ENCODE results near the gene KHDRBS1. TPM values are rescaled to one million over a fixed set of nuclear protein-coding genes. Genes with fewer than 3 reads are reported as not detected.

KHDRBS1 gene
- total RNA-seq, 1 experiment from 2014 or later: 267 TPM

- no peaks in the 10 kb centered on the region for H3K9me3 Mint-ChIP-seq
- TF ChIP-seq CTCF (conservative IDR thresholded peaks at IDR 0.05): no peak
- H3K9me3 ChIP-seq (ENCODE audit: control insufficient read depth, low read depth, low read length): no peaks in the 10 kb centered on the region
- no CpG with 5 or more reads among the region's 1 CpG for WGBS (ENCODE audit: extremely low coverage, insufficient read length, low lambda C conversion rate)
- H3K4ac ChIP-seq (ENCODE audit: low read depth, low read length): no peak overlapping the region
- no peaks in the 10 kb centered on the region for H3K23me2 ChIP-seq (ENCODE audit: insufficient read length, low read depth, low read length, poor library complexity, severe bottlenecking)
- H3K27me3 Mint-ChIP-seq (ENCODE audit: low read depth): peaks cover 5% of the 10 kb centered on the region
- H3K27ac ChIP-seq (ENCODE audit: insufficient read length, low read depth, low read length): no peak overlapping the region
- H4K8ac ChIP-seq (replicated peaks; ENCODE audit: insufficient read length, low read depth, low read length): no peak overlapping the region
- H3K79me2 ChIP-seq (ENCODE audit: insufficient read depth, low read length): no peaks in the 10 kb centered on the region
- H3K27me3 ChIP-seq (ENCODE audit: insufficient read depth, low read length): no peaks in the 10 kb centered on the region
- H4K20me1 ChIP-seq (ENCODE audit: control insufficient read depth, insufficient read depth, insufficient read length): no peaks in the 10 kb centered on the region
- H4K5ac ChIP-seq (ENCODE audit: insufficient read length, low read depth, low read length): no peak overlapping the region
- H3K4me1 ChIP-seq (ENCODE audit: insufficient read depth, low read length): no peaks in the 10 kb centered on the region
- no peak overlapping the region for H3K4me3 Mint-ChIP-seq
- H2BK20ac ChIP-seq (ENCODE audit: low read depth, low read length, poor library complexity, severe bottlenecking): no peak overlapping the region
- H3K27ac Mint-ChIP-seq: no peak overlapping the region
- no peak overlapping the region for H3T11ph ChIP-seq (ENCODE audit: low read length)
- H2BK5ac ChIP-seq (ENCODE audit: insufficient read length, low read length): no peak overlapping the region
- no peaks in the 10 kb centered on the region for H3K79me1 ChIP-seq (ENCODE audit: insufficient read depth, low read depth, low read length, poor library complexity, severe bottlenecking)
- no peak overlapping the region for H3K4me2 ChIP-seq (ENCODE audit: insufficient read depth, insufficient read length, low read length)
- H3K36me3 Mint-ChIP-seq (ENCODE audit: insufficient read depth in 1 of 3, low read depth in 3 of 3): no peaks in the 10 kb centered on the region; a peak in 1 of 7 replicates
- H3K9ac ChIP-seq (ENCODE audit: extremely low read depth, insufficient read length, low read length): no peak overlapping the region
- no peak overlapping the region for H3K23ac ChIP-seq (ENCODE audit: insufficient read length, low read depth, low read length)
- no peak overlapping the region for H4K91ac ChIP-seq (ENCODE audit: insufficient read length, low read depth, low read length)
- H3K4me1 Mint-ChIP-seq: peaks cover 9 to 11% of the 10 kb centered on the region in 2 experiments
- no peak overlapping the region for H3K56ac ChIP-seq (ENCODE audit: insufficient read length, low read depth, low read length)
- no peak overlapping the region for H3K18ac ChIP-seq (ENCODE audit: insufficient read length, low read depth, low read length)
- no peak overlapping the region for H2BK12ac ChIP-seq (ENCODE audit: insufficient read length, low read depth, low read length)
- H2AFZ ChIP-seq (ENCODE audit: low read length): no peak overlapping the region
- no peak for DNase-seq
- H2BK120ac ChIP-seq (ENCODE audit: low read depth, low read length, poor library complexity, severe bottlenecking): no peak overlapping the region
- no peak overlapping the region for H2BK15ac ChIP-seq (ENCODE audit: low read depth, low read length)
- H3K14ac ChIP-seq (ENCODE audit: insufficient read depth, low read length): no peak overlapping the region
- no peak overlapping the region for H2AK5ac ChIP-seq (ENCODE audit: insufficient read length, low read length)
Observed at GRCh38 chr1:31976401-31976800, 37.3 kb upstream of the KHDRBS1 start.

Data from H9 (cell line).